Measurements from ENCODE around the gene USH1G.
"Not testable (repeated sequence)": the region's sequence is repeated elsewhere in the genome, so short reads cannot be mapped to it uniquely, and the experiment has no call there.

The USH1G gene

GRCh38 chr17:74873037-74873873, 49.8 kb downstream of the USH1G start:
- peak; percentile 100 for DNase-seq

- peak; percentile 36 for DNase-seq
Measured at GRCh38 chr17:74872313-74873036, 50.6 kb downstream of the USH1G start, which contains the start of gene FDXR. TSS of gene FDXR (minus strand) at chr17:74872994. CDS start at chr17:74872944, 50 bp downstream.

- DNase-seq: no peak
Measured at GRCh38 chr17:74871356-74872076, 51.5 kb downstream of the USH1G start.

GRCh38 chr17:74870512-74870911, 52.5 kb downstream of the USH1G start:
- DNase-seq: no peak

GRCh38 chr17:74870028-74870427, 53.0 kb downstream of the USH1G start:
- DNase-seq: not testable (repeated sequence)

GRCh38 chr17:74868908-74869255, 54.2 kb downstream of the USH1G start:
- DNase-seq: no peak

- DNase-seq: peak; percentile 20
Measured at GRCh38 chr17:74868251-74868907, 54.7 kb downstream of the USH1G start.

GRCh38 chr17:74866198-74866835, 56.7 kb downstream of the USH1G start:
- no peak for DNase-seq

Measured in hematopoietic multipotent progenitor cell treated with erythropoietin and hydrocortisone succinate and interleukin-3 and kit ligand, for 6 days (in vitro differentiated cells).